Neutrophil (primary cell): ENCODE results near the gene LDLRAD4.

Experiments
- H3K27ac ChIP-seq: fragments of 200-600 bp; sonication (generic); 2 replicates; pipeline ENCODE4 v1.5.1; 2016; ENCODE audit warnings: mild to moderate bottlenecking, moderate library complexity
- H3K27me3 ChIP-seq: fragments of 200-600 bp; sonication (generic); 2 replicates; pipeline ENCODE4 v1.6.0; 2016; ENCODE audit warnings: mild to moderate bottlenecking
- H3K36me3 ChIP-seq: fragments of 200-600 bp; sonication (generic); 2 replicates; pipeline ENCODE4 v1.5.1; 2017
- H3K4me1 ChIP-seq, 2 experiments: fragments of 200-600 bp in 1 of 2; sonication (generic) in 1 of 2; 1 replicate in 1 of 2; 2 replicates in 1 of 2; pipeline versions ENCODE4 v1.5.1 to v1.6.1; 2013 to 2016; ENCODE audit warnings: low read depth in 1 of 2, low read length in 1 of 2, mild to moderate bottlenecking in 1 of 2, moderate library complexity in 1 of 2; ENCODE audit not compliant: control insufficient read depth in 1 of 2, insufficient read depth in 1 of 2
- H3K4me3 ChIP-seq, 2 experiments: fragments of 200-600 bp in 1 of 2; sonication (generic) in 1 of 2; 1 replicate in 1 of 2; 2 replicates in 1 of 2; pipeline ENCODE4 v1.5.1; 2013 to 2016; ENCODE audit warnings: low read depth in 1 of 2, low read length in 1 of 2, mild to moderate bottlenecking in 1 of 2, moderate library complexity in 1 of 2
- H3K9me3 ChIP-seq: fragments of 200-600 bp; sonication (generic); 2 replicates; pipeline ENCODE4 v1.5.1; 2016
- TF ChIP-seq, protein P1 (sequence below): fragments of 200-600 bp; sonication (generic); IDR thresholded peaks from 2 replicates; pipeline ENCODE4 v1.5.1; 2016; ENCODE audit warnings: antibody characterized with exemption

The LDLRAD4 gene

DNA sequence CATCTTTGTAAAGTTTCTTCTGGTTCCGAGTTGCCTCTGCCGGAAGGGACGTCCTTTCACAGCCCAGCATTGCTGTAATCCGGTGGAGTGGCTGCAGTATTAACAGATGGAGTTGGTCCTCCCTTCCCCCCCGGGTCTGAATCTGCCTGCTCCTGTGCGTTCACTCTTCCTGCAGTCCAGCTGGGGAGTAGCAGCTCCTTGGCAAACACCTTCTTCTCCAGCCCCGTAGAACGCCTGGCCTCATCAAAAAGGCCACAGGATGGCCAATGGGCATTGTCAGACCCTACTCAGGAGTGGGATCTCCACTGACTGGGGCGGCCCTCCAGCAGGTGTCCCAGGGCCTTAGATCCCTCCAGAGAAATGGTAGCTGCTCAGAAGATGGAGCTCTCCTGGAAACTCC lies 273.8 kb downstream of the LDLRAD4 start:
- Histone ChIP-seq H3K27me3 (no peaks in the 10 kb centered on the region), H3K9me3 (no peaks in the 10 kb centered on the region), H3K4me1 (no peaks in the 10 kb centered on the region), H3K27ac (no peak overlapping the region), H3K36me3 (peaks cover 52% of the 10 kb centered on the region), H3K4me3 (no peak overlapping the region)
- TF ChIP-seq, protein P1, sequence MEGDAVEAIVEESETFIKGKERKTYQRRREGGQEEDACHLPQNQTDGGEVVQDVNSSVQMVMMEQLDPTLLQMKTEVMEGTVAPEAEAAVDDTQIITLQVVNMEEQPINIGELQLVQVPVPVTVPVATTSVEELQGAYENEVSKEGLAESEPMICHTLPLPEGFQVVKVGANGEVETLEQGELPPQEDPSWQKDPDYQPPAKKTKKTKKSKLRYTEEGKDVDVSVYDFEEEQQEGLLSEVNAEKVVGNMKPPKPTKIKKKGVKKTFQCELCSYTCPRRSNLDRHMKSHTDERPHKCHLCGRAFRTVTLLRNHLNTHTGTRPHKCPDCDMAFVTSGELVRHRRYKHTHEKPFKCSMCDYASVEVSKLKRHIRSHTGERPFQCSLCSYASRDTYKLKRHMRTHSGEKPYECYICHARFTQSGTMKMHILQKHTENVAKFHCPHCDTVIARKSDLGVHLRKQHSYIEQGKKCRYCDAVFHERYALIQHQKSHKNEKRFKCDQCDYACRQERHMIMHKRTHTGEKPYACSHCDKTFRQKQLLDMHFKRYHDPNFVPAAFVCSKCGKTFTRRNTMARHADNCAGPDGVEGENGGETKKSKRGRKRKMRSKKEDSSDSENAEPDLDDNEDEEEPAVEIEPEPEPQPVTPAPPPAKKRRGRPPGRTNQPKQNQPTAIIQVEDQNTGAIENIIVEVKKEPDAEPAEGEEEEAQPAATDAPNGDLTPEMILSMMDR, result no peak

DNA sequence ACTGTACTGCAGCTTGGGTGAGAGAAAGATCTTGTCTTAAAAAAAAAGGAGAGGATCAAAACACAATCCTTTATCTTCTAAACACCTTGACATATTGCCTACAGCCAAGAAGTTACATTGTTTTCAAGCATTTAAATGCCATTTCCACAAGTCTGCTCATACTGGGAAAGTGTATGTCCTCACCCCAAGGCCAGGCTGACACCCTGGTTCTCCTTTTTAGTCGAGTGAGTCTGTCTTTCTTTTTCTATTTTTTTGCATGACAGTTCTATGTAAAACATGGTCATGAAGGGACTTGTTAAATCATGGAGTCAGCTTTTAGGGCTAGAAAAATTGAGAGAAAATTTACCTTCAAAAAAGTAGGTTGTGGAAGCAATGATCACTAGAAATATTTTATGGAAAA lies 274.5 kb downstream of the LDLRAD4 start:
- TF ChIP-seq, protein P1, result no peak
- no peak overlapping the region for H3K4me3 ChIP-seq
- H3K9me3 ChIP-seq, result no peaks in the 10 kb centered on the region
- peaks cover 45% of the 10 kb centered on the region for H3K36me3 ChIP-seq
- H3K27me3 ChIP-seq, result no peaks in the 10 kb centered on the region
- H3K4me1 ChIP-seq, result no peaks in the 10 kb centered on the region
- H3K27ac ChIP-seq, result peak overlapping the region; percentile 13

DNA sequence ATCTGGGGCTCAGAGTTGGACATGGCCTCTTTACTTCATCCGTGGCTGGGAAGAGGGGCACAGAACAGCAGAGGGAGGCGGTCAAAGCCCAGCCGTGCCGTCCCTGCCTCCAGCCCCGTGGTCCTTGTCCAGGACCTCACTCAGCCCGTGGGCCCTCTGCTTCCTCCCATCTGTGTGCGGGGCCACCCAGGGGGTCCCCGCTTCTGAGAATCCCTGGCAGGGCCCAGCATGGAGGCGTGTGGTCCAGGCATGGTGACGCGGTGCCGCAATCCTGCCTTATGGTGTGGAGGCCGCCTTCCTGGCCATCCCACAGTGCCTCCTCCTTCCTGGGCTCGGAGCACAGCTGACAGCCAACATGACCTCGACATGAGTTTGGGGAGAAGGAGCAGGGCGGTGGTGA lies 275.2 kb downstream of the LDLRAD4 start:
- TF ChIP-seq, protein P1, result no peak
- peaks cover 44% of the 10 kb centered on the region for H3K36me3 ChIP-seq

DNA sequence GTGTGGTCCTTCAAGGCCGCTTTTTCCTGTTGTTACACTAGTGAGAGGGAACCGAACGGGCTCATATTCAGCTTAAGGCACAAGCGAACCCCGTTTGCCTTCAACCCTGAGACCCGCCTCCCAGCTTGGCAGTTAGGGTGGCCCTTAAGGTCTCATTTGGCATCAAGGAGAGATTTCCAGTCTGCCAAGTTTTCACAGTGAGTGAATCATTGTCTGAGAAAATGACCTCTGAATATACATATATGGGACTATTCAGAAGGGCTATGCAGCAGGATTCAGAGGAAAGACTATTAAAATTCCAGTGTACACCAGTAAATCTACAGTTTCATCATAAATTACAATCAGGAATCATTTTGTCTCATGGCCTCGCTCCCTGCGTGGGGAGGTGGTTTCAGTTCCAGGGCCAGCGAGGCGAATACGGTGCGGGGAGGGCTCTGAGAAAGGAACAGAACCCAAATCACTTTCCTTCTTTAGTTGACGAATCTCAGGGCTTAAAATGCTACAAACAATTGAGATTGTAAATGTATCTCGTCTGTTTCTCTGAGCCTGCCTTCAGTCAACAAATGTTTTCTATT lies 276.4 kb downstream of the LDLRAD4 start:
- H3K9me3 ChIP-seq, result peaks cover 5% of the 10 kb centered on the region
- H3K36me3 ChIP-seq, result peaks cover 36% of the 10 kb centered on the region
- no peak overlapping the region for H3K27ac ChIP-seq
- H3K27me3 ChIP-seq, result no peaks in the 10 kb centered on the region
- no peak overlapping the region for H3K4me3 ChIP-seq
- no peaks in the 10 kb centered on the region for H3K4me1 ChIP-seq
- TF ChIP-seq, protein P1, result no peak

More for the DNA sequence above, 275.2 kb downstream of the LDLRAD4 start:
- Histone ChIP-seq H3K27me3 (no peaks in the 10 kb centered on the region), H3K9me3 (peaks cover 5% of the 10 kb centered on the region), H3K4me1 (no peaks in the 10 kb centered on the region), H3K27ac (no peak overlapping the region), H3K4me3 (no peak overlapping the region)

DNA sequence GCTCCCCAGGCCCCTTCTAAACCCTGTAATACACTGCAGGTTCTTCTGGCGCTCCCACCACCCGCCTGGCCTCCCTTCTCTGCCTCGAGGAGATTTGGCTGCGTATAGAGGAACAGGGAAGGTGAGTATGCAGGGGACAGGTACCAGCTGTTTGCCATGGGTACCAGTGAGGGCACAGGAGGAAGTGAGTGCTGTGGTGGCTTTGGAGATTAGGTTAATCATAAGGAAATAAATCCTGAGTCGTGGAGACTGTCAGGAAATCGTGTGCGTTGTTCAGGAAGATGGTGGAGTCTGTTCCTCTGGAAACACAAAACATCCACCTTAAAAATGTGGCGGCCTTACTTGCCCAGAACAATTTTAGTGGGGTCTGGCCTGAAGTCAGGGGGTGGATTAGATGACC lies 277.4 kb downstream of the LDLRAD4 start:
- no peaks in the 10 kb centered on the region for H3K4me1 ChIP-seq
- H3K4me3 ChIP-seq, result no peak overlapping the region
- H3K36me3 ChIP-seq, result peaks cover 29% of the 10 kb centered on the region
- H3K27me3 ChIP-seq, result peaks cover 2% of the 10 kb centered on the region
- peaks cover 5% of the 10 kb centered on the region for H3K9me3 ChIP-seq
- H3K27ac ChIP-seq, result no peak overlapping the region
- TF ChIP-seq, protein P1, result no peak
